Astrocyte of the cerebellum (primary cell): Measurements from ENCODE around the gene MRGPRG.

Experiments used
- DNase-seq: peaks from one replicate; pipeline ENCODE4 v3.0.0-alpha.2; 2011; ENCODE audit warnings: low read depth
- H3K4me3 ChIP-seq: 2 replicates; pipeline ENCODE4 v1.5.1; 2011; ENCODE audit warnings: mild to moderate bottlenecking, low read depth, low read length, moderate library complexity
- in situ Hi-C: cut with HindIII; loops from 2 replicates; pipeline ENCODE4 v1.10.0; 2017; ENCODE audit warnings: low sequenced_read_pairs
- TF ChIP-seq, protein P1 (sequence below): IDR thresholded peaks from 2 replicates; pipeline ENCODE4 v1.5.1; 2012; ENCODE audit warnings: low read length, low read depth, moderate library complexity, mild to moderate bottlenecking; ENCODE audit errors: missing control alignments

Gene MRGPRG

DNA sequence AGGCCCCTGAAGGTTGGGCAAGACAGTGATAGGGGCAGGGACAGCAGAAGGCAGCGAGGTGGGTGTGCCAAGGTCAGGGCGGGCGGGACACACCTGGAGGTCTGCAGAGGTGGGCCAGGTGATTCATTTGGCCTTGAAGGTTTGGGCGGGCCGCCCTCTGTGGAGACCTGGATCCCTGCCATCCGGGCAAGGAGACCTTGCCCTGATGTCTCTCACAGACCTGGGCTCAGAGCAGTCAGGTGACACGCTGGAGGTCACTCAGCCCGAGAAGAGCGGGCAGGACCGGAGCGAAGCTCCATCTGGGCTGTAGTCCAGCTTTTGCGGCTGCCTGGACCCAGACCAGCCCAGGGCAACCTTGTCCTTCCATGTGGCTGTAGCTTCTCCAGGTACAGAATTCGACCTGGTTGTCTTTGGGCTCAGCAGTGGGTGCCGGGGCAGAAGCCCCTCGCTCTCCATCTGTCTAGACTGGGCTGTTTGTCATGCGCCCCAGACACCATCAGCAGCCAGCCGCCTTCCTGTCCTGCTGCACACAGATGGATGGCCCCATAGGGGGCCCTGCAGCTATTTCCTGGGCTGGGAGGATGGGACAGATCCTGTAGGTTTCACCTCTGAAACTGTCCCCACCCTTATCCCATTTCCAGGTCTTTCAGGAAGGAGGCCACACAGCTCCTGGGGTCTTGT is 3.1 kb downstream of the MRGPRG start:
- no peak overlapping the region for H3K4me3 ChIP-seq
- no peak for DNase-seq
- in situ Hi-C loops: no loop called here
- TF ChIP-seq, protein P1, sequence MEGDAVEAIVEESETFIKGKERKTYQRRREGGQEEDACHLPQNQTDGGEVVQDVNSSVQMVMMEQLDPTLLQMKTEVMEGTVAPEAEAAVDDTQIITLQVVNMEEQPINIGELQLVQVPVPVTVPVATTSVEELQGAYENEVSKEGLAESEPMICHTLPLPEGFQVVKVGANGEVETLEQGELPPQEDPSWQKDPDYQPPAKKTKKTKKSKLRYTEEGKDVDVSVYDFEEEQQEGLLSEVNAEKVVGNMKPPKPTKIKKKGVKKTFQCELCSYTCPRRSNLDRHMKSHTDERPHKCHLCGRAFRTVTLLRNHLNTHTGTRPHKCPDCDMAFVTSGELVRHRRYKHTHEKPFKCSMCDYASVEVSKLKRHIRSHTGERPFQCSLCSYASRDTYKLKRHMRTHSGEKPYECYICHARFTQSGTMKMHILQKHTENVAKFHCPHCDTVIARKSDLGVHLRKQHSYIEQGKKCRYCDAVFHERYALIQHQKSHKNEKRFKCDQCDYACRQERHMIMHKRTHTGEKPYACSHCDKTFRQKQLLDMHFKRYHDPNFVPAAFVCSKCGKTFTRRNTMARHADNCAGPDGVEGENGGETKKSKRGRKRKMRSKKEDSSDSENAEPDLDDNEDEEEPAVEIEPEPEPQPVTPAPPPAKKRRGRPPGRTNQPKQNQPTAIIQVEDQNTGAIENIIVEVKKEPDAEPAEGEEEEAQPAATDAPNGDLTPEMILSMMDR: no peak

DNA sequence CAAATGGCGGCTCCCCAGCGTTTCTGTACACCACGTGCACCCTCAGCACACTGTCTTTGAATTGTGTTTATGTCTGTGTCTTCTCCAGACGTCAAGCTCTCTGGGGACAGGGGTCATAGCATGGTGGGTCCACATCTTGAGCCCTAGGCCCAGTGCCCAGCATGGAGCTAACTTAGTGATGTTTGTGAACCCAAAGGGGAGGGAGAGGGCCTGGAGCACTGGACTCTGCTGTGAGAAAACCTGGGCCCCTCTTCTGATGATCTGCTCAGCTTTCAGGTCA is 4.3 kb downstream of the MRGPRG start:
- DNase-seq: no peak
- TF ChIP-seq, protein P1: no peak
- no peak overlapping the region for H3K4me3 ChIP-seq
- in situ Hi-C loops: no loop called here

- TF ChIP-seq, protein P1: no peak
- no peak overlapping the region for H3K4me3 ChIP-seq
- in situ Hi-C loops: no loop called here
- DNase-seq: no peak
These were observed 4.8 kb downstream of the MRGPRG start for GRCh38 chr11:3213659-3214419.

DNA sequence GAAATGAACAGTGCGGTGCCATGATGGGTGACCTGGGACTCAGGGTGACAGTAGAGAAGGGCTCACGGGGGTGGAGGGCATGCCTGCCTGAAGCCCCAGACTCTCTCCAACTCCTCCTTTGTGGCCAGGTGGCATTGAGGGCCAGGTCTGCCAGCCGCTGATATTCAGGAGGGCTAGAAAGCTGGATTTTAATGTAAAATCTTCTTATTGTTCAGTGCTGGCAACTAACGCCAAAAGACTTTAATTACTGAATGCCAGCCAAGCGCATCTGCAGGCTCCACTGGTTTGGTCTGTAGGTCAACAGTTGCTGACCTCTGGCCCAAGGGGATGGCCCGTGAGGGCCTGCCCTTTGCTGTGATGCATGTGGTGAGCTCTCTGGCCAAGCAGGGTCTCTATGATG is 10.3 kb downstream of the MRGPRG start:
- H3K4me3 ChIP-seq: no peak overlapping the region
- TF ChIP-seq, protein P1: no peak
- in situ Hi-C loops: no loop called here

DNA sequence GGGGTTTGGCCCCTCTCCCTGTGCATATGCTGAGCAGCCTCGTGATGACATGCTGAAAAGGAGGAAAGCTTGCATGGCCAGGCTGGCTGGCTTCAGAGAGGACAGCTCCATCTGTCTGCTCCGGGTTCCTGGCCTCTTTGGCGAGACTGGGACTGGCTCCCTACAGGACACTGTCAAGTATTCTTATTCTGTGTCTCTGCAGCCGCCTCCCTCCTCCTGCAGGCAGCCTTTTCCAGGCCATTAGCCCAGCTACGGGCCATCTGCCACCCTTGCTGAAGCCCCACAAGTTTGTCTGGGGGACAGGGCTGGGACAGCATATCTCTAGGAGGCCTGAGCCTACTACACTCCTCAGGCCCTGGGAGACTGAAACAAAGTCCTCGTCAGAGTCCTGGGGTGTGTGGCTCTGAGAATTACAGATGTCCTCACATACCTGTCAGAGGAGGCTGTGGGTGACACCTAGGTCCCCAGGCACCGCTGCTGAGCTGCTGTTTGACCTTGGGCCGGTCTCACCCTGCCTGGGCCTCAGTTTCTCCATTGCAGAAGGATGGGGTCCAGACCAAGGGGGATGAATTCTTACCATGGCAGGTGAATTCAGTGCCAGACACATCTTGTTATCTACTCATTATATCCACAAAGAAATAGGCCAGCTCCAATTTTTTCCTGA is 11.0 kb downstream of the MRGPRG start:
- no peak overlapping the region for H3K4me3 ChIP-seq
- TF ChIP-seq, protein P1: no peak
- in situ Hi-C loops: no loop called here
- no peak for DNase-seq

More for the DNA sequence above, 10.3 kb downstream of the MRGPRG start:
- DNase-seq: no peak

DNA sequence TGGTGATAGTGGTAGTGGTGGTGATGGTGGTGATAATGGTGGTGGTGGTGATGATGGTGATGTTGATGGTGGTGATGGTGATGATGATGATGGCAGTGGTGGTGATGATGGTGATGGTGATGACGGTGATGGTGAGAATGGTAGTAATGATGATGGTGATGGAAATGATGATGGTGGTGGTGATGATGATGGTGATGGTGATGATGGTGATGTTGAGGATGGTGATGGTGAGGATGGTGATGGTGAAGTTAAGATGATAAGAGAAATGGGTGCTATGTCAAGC is 11.8 kb downstream of the MRGPRG start:
- TF ChIP-seq, protein P1: no peak
- no peak overlapping the region for H3K4me3 ChIP-seq
- DNase-seq: no peak
- in situ Hi-C loops: no loop called here
